ENCODE measurements around the gene CREB1.

Gene CREB1

DNA sequence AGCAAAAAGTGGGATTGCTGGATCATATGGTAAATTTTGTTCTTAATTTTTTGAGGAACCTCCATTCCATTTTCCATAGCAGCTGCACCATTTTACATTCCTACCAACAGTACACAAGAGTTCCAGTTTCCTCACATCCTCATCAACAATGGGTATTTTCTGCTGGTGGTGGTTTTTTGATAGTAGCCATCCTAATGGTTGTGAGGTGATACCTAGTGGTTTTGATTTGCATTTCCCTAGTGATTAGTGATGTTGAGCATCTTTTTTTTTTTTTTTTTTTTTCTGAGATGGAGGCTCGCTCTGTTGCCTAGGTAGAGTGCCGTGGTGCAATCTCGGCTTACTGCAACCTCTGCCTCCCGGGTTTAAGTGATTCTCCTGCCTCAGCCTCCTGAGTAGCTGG, 65.0 kb downstream of the CREB1 start:
- Histone ChIP-seq H3K79me1 (ENCODE audit: low read length) (no peaks in the 10 kb centered on the region), H3K9me3 (ENCODE audit: insufficient read depth, low read depth, low read length) (no peaks in the 10 kb centered on the region), H3K4me1 (ENCODE audit: control insufficient read depth in 1 of 2, insufficient read depth in 2 of 2, low read length in 2 of 2) (no peaks in the 10 kb centered on the region), H3K36me3 (ENCODE audit: control insufficient read depth in 1 of 2, insufficient read depth in 2 of 2, low read length in 2 of 2) (peaks cover 15 to 19% of the 10 kb centered on the region in 2 experiments), H3K27me3 (ENCODE audit: insufficient read depth, low read length) (no peaks in the 10 kb centered on the region), H3K18ac (ENCODE audit: low read length) (no peak overlapping the region), H3K9ac (ENCODE audit: low read length) (no peak overlapping the region), H4K91ac (ENCODE audit: low read depth, low read length) (no peak overlapping the region), H4K12ac (ENCODE audit: low read depth, low read length) (no peak overlapping the region), H2BK5ac (ENCODE audit: low read depth, low read length, poor library complexity) (no peak overlapping the region), H2BK120ac (ENCODE audit: insufficient read depth, low read length, poor library complexity) (no peak overlapping the region), H3K23ac (ENCODE audit: low read length) (no peak overlapping the region), H2AK5ac (ENCODE audit: low read length) (no peak overlapping the region), H3K27ac (ENCODE audit: low read depth, low read length) (no peak overlapping the region), H3K79me2 (ENCODE audit: control insufficient read depth, insufficient read depth, low read length, poor library complexity) (no peaks in the 10 kb centered on the region), H2BK12ac (ENCODE audit: low read length) (no peak overlapping the region), H3K4me3 (ENCODE audit: low read depth, low read length) (no peak overlapping the region), H3K14ac (ENCODE audit: low read length) (no peak overlapping the region), H3K4me2 (ENCODE audit: low read length) (no peak overlapping the region), H3K4ac (ENCODE audit: low read depth, low read length) (no peak overlapping the region), H4K8ac (ENCODE audit: low read depth, low read length) (no peak overlapping the region), H2AFZ (ENCODE audit: insufficient read depth, low read length, poor library complexity) (no peak overlapping the region)
- DNase-seq = no peak
- WGBS (ENCODE audit: extremely low coverage, insufficient coverage, insufficient read length) = no CpG with 5 or more reads among the region's 4 CpGs

DNA sequence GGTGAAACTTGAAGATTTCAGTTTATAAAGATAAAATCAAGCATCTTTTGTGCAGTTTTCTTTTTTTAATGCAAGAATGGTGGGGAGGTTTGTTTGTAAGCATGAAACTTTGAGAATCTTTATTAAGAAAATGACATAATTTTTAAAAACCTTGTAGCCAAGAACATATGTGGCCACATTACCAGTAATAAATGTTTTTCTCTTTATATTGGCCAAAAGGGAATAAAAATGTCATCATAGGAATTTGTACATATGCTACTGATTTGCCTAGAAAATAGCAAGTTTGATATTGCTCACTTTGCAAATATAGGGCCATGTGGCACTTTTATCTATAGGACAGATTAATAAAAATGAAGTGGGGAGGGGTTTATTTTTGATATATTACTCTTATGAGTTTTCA, 69.9 kb downstream of the CREB1 start:
- Histone ChIP-seq H3K79me2 (ENCODE audit: control insufficient read depth, insufficient read depth, low read length, poor library complexity) (no peaks in the 10 kb centered on the region), H2BK120ac (ENCODE audit: insufficient read depth, low read length, poor library complexity) (no peak overlapping the region), H3K4ac (ENCODE audit: low read depth, low read length) (no peak overlapping the region), H3K27ac (ENCODE audit: low read depth, low read length) (no peak overlapping the region), H4K8ac (ENCODE audit: low read depth, low read length) (no peak overlapping the region), H2AK5ac (ENCODE audit: low read length) (no peak overlapping the region), H3K4me1 (ENCODE audit: control insufficient read depth in 1 of 2, insufficient read depth in 2 of 2, low read length in 2 of 2) (no peaks in the 10 kb centered on the region), H2BK5ac (ENCODE audit: low read depth, low read length, poor library complexity) (no peak overlapping the region), H3K9me3 (ENCODE audit: insufficient read depth, low read depth, low read length) (no peaks in the 10 kb centered on the region), H2BK12ac (ENCODE audit: low read length) (no peak overlapping the region), H3K18ac (ENCODE audit: low read length) (no peak overlapping the region), H3K23ac (ENCODE audit: low read length) (no peak overlapping the region), H4K12ac (ENCODE audit: low read depth, low read length) (no peak overlapping the region), H3K79me1 (ENCODE audit: low read length) (no peaks in the 10 kb centered on the region), H3K36me3 (ENCODE audit: control insufficient read depth in 1 of 2, insufficient read depth in 2 of 2, low read length in 2 of 2) (peaks cover 4 to 8% of the 10 kb centered on the region in 2 experiments), H3K4me2 (ENCODE audit: low read length) (no peak overlapping the region), H4K91ac (ENCODE audit: low read depth, low read length) (no peak overlapping the region), H3K9ac (ENCODE audit: low read length) (no peak overlapping the region), H3K4me3 (ENCODE audit: low read depth, low read length) (no peak overlapping the region), H2AFZ (ENCODE audit: insufficient read depth, low read length, poor library complexity) (no peak overlapping the region), H3K14ac (ENCODE audit: low read length) (no peak overlapping the region), H3K27me3 (ENCODE audit: insufficient read depth, low read length) (no peaks in the 10 kb centered on the region)
- no peak for DNase-seq

DNA sequence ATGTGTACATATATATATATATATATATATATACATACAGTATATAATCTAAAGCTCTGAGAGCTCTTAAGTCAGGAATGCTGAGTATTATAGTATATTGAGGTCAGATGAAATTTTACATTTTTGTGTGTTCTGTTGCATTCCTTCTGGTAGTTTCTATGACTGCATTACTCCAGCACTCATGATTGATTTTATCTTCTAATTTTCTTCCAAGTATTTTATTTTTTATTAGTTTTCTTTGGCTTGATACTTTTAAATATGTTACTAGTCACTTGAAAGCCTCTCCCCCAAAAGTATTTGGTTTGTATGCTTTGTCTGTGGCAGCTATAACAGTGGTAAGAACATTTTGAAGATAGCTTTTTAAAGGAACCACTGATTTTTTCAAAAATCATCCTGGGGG, 70.5 kb downstream of the CREB1 start:
- Histone ChIP-seq H3K79me2 (ENCODE audit: control insufficient read depth, insufficient read depth, low read length, poor library complexity) (no peaks in the 10 kb centered on the region), H3K18ac (ENCODE audit: low read length) (no peak overlapping the region), H3K4me1 (ENCODE audit: control insufficient read depth in 1 of 2, insufficient read depth in 2 of 2, low read length in 2 of 2) (no peaks in the 10 kb centered on the region), H3K14ac (ENCODE audit: low read length) (no peak overlapping the region), H3K9ac (ENCODE audit: low read length) (no peak overlapping the region), H2BK120ac (ENCODE audit: insufficient read depth, low read length, poor library complexity) (no peak overlapping the region), H4K91ac (ENCODE audit: low read depth, low read length) (no peak overlapping the region), H3K4me2 (ENCODE audit: low read length) (no peak overlapping the region), H2AK5ac (ENCODE audit: low read length) (no peak overlapping the region), H3K79me1 (ENCODE audit: low read length) (no peaks in the 10 kb centered on the region), H4K12ac (ENCODE audit: low read depth, low read length) (no peak overlapping the region), H2BK12ac (ENCODE audit: low read length) (no peak overlapping the region), H3K4me3 (ENCODE audit: low read depth, low read length) (no peak overlapping the region), H2AFZ (ENCODE audit: insufficient read depth, low read length, poor library complexity) (no peak overlapping the region), H3K4ac (ENCODE audit: low read depth, low read length) (no peak overlapping the region), H3K36me3 (ENCODE audit: control insufficient read depth in 1 of 2, insufficient read depth in 2 of 2, low read length in 2 of 2) (peaks cover 4 to 8% of the 10 kb centered on the region in 2 experiments), H2BK5ac (ENCODE audit: low read depth, low read length, poor library complexity) (no peak overlapping the region), H3K27ac (ENCODE audit: low read depth, low read length) (no peak overlapping the region), H3K27me3 (ENCODE audit: insufficient read depth, low read length) (no peaks in the 10 kb centered on the region), H3K9me3 (ENCODE audit: insufficient read depth, low read depth, low read length) (no peaks in the 10 kb centered on the region), H4K8ac (ENCODE audit: low read depth, low read length) (no peak overlapping the region), H3K23ac (ENCODE audit: low read length) (no peak overlapping the region)
- no peak for DNase-seq

- Histone ChIP-seq H2BK120ac (ENCODE audit: insufficient read depth, low read length, poor library complexity) (no peak overlapping the region), H3K79me2 (ENCODE audit: control insufficient read depth, insufficient read depth, low read length, poor library complexity) (no peaks in the 10 kb centered on the region), H3K23ac (ENCODE audit: low read length) (no peak overlapping the region), H3K36me3 (ENCODE audit: control insufficient read depth in 1 of 2, insufficient read depth in 2 of 2, low read length in 2 of 2) (peaks cover 3 to 4% of the 10 kb centered on the region in 2 experiments), H2AK5ac (ENCODE audit: low read length) (no peak overlapping the region), H4K8ac (ENCODE audit: low read depth, low read length) (no peak overlapping the region), H3K4ac (ENCODE audit: low read depth, low read length) (no peak overlapping the region), H3K4me1 (ENCODE audit: control insufficient read depth in 1 of 2, insufficient read depth in 2 of 2, low read length in 2 of 2) (no peaks in the 10 kb centered on the region), H2AFZ (ENCODE audit: insufficient read depth, low read length, poor library complexity) (no peak overlapping the region), H4K91ac (ENCODE audit: low read depth, low read length) (no peak overlapping the region), H2BK12ac (ENCODE audit: low read length) (no peak overlapping the region), H3K4me3 (ENCODE audit: low read depth, low read length) (no peak overlapping the region), H2BK5ac (ENCODE audit: low read depth, low read length, poor library complexity) (no peak overlapping the region), H3K9ac (ENCODE audit: low read length) (no peak overlapping the region), H3K27ac (ENCODE audit: low read depth, low read length) (no peak overlapping the region), H3K79me1 (ENCODE audit: low read length) (no peaks in the 10 kb centered on the region), H3K9me3 (ENCODE audit: insufficient read depth, low read depth, low read length) (no peaks in the 10 kb centered on the region), H4K12ac (ENCODE audit: low read depth, low read length) (no peak overlapping the region), H3K14ac (ENCODE audit: low read length) (no peak overlapping the region), H3K27me3 (ENCODE audit: insufficient read depth, low read length) (no peaks in the 10 kb centered on the region), H3K18ac (ENCODE audit: low read length) (no peak overlapping the region), H3K4me2 (ENCODE audit: low read length) (no peak overlapping the region)
- DNase-seq = no peak
- no CpG with 5 or more reads among the region's 1 CpG for WGBS (ENCODE audit: extremely low coverage, insufficient coverage, insufficient read length)
Observed at GRCh38 chr2:207601774-207602173, 72.0 kb downstream of the CREB1 start.

DNA sequence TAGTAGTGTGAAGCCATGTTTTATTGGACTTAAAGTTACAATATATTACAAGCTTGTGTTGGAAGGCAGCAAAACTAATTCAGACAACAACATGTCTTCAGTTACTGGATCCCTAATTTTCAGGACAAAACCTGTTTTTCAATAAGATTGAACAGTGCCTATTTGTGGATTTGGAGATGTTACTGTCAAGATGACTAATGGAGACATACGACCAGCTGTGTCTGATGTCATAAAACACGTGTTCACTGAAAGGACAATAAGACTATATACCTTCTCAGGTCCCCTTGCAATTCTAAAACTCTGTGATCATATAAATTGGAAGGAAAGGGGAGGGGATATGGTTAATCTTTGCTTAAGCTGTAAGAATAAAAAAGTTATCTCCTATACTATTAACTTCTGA, 73.7 kb downstream of the CREB1 start:
- H4K8ac ChIP-seq (ENCODE audit: low read depth, low read length) = no peak overlapping the region
- no peak overlapping the region for H4K91ac ChIP-seq (ENCODE audit: low read depth, low read length)
- H4K12ac ChIP-seq (ENCODE audit: low read depth, low read length) = no peak overlapping the region
- H3K9ac ChIP-seq (ENCODE audit: low read length) = no peak overlapping the region
- no peaks in the 10 kb centered on the region for H3K27me3 ChIP-seq (ENCODE audit: insufficient read depth, low read length)
- H3K4me3 ChIP-seq (ENCODE audit: low read depth, low read length) = no peak overlapping the region
- H3K79me1 ChIP-seq (ENCODE audit: low read length) = no peaks in the 10 kb centered on the region
- no peak overlapping the region for H3K23ac ChIP-seq (ENCODE audit: low read length)
- peaks cover 1% of the 10 kb centered on the region in 2 experiments for H3K36me3 ChIP-seq (ENCODE audit: control insufficient read depth in 1 of 2, insufficient read depth in 2 of 2, low read length in 2 of 2)
- no peaks in the 10 kb centered on the region for H3K79me2 ChIP-seq (ENCODE audit: control insufficient read depth, insufficient read depth, low read length, poor library complexity)
- no peak overlapping the region for H2BK5ac ChIP-seq (ENCODE audit: low read depth, low read length, poor library complexity)
- no peak overlapping the region for H2BK120ac ChIP-seq (ENCODE audit: insufficient read depth, low read length, poor library complexity)
- H2AK5ac ChIP-seq (ENCODE audit: low read length) = no peak overlapping the region
- no peaks in the 10 kb centered on the region for H3K9me3 ChIP-seq (ENCODE audit: insufficient read depth, low read depth, low read length)
- H3K4ac ChIP-seq (ENCODE audit: low read depth, low read length) = no peak overlapping the region
- H3K14ac ChIP-seq (ENCODE audit: low read length) = no peak overlapping the region
- H2AFZ ChIP-seq (ENCODE audit: insufficient read depth, low read length, poor library complexity) = no peak overlapping the region
- H3K4me2 ChIP-seq (ENCODE audit: low read length) = no peak overlapping the region
- H3K27ac ChIP-seq (ENCODE audit: low read depth, low read length) = no peak overlapping the region
- H3K18ac ChIP-seq (ENCODE audit: low read length) = no peak overlapping the region
- H2BK12ac ChIP-seq (ENCODE audit: low read length) = no peak overlapping the region
- DNase-seq = no peak
- no peaks in the 10 kb centered on the region for H3K4me1 ChIP-seq (ENCODE audit: control insufficient read depth in 1 of 2, insufficient read depth in 2 of 2, low read length in 2 of 2)
- no CpG with 5 or more reads among the region's 2 CpGs for WGBS (ENCODE audit: extremely low coverage, insufficient coverage, insufficient read length)
